HG02870 (cell line): ENCODE measurements around the gene GYS1.

ENCODE experiments used
- ATAC-seq: cut with Tn5 transposase; IDR thresholded peaks from one replicate; pipeline ENCODE4 v1.9.1; 2021; ENCODE audit warnings: mild to moderate bottlenecking, moderate library complexity; ENCODE audit not compliant: unreplicated experiment

The GYS1 gene

GRCh38 chr19:48965806-48966540, 27.1 kb downstream of the GYS1 start:
- no peak for ATAC-seq

DNA sequence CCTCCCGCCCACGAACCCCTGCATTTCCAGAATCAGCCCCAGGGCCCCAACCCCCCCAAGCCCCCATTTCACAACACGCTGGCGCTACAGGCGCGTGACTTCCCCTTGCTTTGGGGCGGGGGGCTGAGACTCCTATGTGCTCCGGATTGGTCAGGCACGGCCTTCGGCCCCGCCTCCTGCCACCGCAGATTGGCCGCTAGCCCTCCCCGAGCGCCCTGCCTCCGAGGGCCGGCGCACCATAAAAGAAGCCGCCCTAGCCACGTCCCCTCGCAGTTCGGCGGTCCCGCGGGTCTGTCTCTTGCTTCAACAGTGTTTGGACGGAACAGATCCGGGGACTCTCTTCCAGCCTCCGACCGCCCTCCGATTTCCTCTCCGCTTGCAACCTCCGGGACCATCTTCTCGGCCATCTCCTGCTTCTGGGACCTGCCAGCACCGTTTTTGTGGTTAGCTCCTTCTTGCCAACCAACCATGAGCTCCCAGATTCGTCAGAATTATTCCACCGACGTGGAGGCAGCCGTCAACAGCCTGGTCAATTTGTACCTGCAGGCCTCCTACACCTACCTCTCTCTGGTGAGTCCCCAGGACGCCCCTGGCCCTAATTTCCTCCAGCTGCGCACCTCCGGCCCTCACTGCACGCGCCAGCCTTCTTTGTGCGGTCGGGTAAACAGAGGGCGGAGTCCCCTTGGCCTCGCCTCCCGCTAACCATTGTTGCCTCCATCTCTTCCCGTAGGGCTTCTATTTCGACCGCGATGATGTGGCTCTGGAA, 27.9 kb downstream of the GYS1 start, which contains the start of gene FTL:
FTL (plus strand) TSS at position 270 of the 766 bp plus-strand sequence; CDS start at position 469, 199 bp downstream.
- ATAC-seq, result no peak

- no peak for ATAC-seq
These were observed 28.7 kb downstream of the GYS1 start for GRCh38 chr19:48964205-48965039.

DNA sequence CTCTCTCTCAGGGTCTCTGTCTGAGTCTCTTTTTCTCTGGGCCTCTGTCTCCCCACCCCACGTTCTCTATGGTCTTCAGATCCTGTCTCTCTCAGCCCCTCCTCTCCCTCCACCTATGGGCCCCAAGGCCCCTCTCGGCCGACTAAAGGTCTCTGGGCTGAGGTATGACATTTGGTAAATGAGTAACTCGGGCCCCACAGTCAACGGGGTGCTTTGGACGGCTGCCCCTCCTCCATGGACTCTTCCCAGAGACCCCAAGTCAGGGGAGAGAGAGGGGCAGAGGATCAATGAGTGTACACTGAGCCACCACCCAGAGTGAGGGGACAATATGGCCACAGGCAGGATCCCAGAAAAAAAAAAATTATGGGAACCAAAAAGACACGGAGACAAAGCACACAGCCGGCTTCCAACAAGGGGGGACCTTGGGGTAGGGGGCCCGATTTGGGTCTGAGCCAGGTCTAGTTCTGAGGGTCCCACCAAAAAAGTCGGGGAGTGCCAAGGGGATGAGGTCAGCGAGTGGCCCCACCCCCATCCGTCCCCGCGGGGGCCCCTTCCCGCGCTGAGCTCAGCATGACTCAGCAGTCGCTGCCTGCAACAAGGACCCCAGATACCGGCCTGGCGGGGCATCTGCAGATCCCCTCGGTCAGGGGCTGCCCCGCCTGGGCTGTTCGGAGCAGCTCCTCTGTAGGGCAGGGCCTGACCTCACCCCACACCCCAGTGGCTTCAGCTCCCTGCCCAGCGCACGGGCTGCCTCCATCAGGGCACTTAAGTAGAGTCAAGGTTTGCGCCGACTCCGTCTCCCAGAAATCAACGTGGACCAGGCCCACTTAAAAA, 29.5 kb downstream of the GYS1 start:
- no peak for ATAC-seq

DNA sequence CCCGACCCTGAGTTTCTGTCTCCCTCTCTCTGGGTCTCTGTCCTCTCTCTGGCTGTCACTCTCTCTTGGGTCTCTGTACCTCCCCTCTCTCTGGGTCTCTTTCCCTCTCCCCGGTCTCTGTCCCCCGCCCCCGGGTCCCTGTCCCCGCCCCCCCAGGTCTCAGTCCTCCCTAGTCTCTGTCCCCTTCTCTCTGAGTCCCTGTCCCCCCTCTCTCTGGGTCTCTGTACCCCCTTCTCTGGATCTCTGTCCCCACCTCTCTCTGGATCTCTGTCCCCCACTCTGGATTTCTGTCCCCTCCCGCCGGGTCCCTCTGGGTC, 30.3 kb downstream of the GYS1 start:
- no peak for ATAC-seq

DNA sequence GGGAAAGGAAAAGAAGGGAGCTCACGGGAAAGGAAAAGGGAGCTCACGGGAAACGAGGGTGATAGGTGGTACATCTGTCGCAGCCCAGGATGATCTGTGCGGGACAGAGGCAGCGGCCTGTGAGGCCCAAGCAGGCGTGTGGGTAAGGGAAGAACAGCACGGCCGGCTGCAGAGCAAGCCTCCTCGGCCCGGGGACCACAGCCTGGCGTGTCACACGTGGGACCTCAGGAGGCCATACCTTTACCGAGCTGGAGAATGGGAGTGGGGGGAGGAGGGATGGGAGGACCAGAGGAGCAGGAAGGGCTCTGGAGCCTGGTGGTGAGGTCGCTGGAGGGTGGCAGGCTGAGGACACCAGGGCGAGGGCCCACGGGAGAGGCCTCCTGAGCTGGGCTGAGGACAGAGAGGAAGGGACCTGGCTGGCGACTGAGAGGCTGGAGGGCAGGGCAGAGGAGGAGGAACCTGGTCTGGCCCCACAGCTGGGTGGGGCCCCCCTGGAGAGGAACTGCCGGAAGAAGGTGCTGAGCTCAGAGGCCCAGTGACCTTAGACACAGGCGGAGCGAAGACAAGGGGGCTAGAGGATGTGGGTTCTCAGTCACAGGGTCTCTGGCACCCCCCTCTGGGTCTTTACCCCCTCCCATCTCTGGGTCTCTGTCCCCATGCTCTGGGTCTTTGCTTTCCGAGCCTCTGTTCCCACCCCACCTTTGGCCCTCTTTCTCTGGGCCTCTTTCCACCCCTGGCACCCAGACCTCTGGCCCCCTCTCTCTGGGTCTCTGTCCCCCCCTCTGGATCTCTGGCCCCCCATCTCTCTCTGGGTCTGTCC, 30.9 kb downstream of the GYS1 start:
- peak; percentile 30 for ATAC-seq

GRCh38 chr19:48961673-48962028, 31.5 kb downstream of the GYS1 start:
- ATAC-seq, result no peak

GRCh38 chr19:48961051-48961649, 32.0 kb downstream of the GYS1 start:
- ATAC-seq, result no peak

GRCh38 chr19:48959341-48960239, 33.5 kb downstream of the GYS1 start:
- ATAC-seq, result no peak

GRCh38 chr19:48958006-48958405, 35.1 kb downstream of the GYS1 start:
- no peak for ATAC-seq

GRCh38 chr19:48955308-48955958, 37.7 kb downstream of the GYS1 start:
- no peak for ATAC-seq

DNA sequence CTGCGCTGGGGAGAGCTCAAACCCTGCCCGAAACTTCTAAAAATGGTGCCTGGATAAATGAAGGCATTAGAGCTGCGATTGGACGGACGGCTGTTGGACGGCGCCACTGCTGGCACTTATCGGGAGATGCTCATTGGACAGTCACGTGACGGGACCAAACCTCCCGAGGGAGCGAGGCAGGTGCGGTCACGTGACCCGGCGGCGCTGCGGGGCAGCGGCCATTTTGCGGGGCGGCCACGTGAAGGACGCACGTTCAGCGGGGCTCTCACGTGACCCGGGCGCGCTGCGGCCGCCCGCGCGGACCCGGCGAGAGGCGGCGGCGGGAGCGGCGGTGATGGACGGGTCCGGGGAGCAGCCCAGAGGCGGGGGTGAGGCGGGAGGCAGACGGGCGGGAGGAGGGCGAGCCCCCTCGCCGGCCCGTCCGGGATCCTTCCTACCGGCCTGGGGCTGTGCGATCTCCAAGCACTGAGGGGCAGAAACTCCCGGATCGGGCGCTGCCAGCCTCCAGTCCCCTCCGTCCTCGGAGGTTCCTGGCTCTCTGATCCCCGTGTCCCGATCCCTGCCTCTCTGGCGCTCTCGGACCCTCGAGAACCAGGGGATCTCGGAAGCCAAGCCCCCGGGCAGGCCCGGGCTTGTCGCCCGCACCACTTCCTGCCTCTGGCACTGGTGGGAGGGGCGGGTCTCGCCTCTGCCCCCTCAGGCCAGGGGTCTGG, 38.4 kb downstream of the GYS1 start, which contains the start of gene BAX:
BAX (plus strand) TSS at position 281 of the 713 bp plus-strand sequence; CDS start at position 335, 54 bp downstream.
- ATAC-seq, result peak; percentile 70

DNA sequence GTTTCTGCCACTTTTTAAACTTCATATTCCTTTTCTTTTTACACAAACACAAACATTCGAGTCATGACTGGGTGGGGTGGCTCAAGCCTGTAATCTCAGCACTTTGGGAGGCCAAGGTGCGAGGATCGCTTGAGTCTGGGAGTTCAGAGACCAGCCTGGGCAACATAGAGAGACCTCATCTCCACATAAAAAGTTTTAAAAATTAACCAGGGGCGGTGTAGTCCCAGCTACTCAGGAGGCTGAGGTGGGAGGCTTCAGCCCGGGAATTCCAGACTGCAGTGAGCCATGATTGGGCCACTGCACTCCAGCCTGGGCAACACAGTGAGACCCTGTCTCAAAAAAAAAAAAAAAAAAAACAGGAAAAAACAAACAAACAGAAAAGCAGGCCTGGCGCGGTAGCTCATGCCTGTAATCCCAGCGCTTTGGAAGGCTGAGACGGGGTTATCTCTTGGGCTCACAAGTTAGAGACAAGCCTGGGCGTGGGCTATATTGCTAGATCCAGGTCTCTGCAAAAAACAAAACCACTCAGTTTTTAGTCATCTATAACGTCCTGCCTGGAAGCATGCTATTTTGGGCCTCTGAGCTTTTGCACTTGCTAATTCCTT, 39.0 kb downstream of the GYS1 start:
- ATAC-seq, result no peak

DNA sequence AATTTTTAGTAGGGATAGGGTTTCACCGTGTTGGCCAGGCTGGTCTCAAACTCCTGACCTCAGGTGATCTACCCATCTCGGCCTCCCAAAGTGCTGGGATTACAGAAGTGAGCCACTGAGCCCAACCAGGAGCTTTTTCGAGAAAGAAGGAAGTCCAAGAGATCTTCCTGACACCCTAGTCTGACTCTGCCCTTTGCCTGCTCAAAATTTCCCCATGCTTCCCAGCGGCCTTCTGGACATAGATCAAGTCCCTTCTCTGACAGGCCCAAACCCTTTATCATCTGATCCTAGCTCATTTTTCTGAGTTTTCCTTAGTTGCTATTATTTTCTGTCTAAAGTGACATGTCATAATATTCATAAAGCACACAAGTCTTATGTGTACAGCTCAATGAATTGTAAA, 40.0 kb downstream of the GYS1 start:
- ATAC-seq, result no peak

DNA sequence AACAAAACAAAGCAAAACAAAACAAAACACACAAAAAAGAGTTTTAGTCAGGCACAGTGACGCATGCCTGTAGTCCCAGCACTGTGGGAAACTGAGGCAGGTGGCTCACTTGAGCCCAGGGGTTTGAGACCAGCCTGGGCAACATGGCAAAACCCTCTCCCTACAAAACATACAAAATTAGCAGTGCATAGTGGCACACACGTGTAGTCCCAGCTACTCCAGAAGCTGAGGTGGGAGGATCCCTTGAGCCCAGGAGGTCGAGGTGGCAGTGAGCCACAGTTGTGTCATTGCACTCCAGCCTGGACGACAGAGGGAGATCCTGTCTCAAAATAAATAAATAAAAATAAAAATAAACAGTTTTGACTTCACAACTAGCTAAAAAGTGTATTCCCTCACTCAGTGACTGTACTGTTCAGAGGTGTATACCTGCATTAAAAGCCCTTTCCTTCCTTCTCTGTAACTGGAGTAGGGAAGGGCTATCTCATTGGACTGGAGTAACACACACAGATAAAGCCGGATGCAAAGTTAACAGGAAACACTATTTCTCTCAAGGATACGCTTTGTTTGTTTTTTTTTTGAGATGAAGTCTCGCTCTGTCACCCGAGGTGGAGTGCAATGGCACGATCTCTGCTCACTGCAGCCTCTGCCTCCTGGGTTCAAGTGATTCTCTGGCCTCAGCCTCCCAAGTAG, 42.1 kb downstream of the GYS1 start:
- ATAC-seq, result no peak

- no peak for ATAC-seq
These were observed 43.0 kb downstream of the GYS1 start for GRCh38 chr19:48950159-48950558.
